ENCODE data around the gene HECTD2. TPM values are rescaled to one million over a fixed set of nuclear protein-coding genes. Genes with fewer than 3 reads are reported as not detected.

The HECTD2 gene
- total RNA-seq, 1 experiment from 2014 or later: 9.4 TPM

DNA sequence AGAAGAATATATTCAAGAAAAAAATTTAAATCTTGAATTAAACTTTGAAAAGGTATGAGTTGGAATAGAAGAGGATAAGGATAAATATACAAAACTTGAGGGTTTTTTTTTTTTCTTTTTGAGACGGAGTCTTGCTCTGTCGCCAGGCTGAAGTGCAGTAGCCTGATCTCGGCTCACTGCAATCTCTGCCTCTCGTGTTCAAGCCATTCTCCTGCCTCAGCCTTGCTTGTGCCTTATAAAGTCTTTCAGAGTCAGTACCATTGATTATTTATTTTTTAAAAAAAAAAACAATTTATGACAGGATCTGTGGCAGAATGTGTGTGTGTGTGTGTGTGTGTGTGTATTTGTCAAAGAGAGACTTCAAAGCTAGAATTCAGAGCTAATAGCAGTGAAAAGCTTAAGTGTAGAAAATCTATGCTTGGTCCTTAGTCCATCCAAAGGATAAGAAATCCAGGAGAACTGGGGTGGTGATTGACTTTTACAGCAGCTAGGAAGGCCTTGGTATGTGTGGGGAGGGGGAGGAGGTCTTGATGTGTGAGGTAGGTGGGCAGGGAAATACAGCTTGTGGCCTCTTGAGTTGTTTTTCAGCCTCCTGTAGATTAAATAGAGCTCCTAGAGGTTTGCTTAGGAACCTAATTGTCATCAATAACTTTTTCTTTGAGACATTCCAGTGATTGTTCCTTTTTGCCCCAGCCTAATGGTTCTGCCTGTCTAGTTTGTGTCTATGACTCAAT lies 2.4 kb downstream of the HECTD2 start:
- ChIA-PET POLR2A (no interaction called here), CTCF (interaction anchor here (1.2 kb wide), 1 partner anchor 140 kb away, joined by 5 read pairs; no protein-coding TSS in a partner anchor)
- DNase-seq (ENCODE audit: low spot score) (no peak), ATAC-seq (no peak)
- no peak overlapping the region for H3K4me3 Mint-ChIP-seq
- no peak overlapping the region for H3K27ac Mint-ChIP-seq
- TF ChIP-seq ELF4 (CRISPR knock-in tag; IDR thresholded peaks at IDR 0.05; ENCODE audit: low read depth) (no peak), CBFB (CRISPR knock-in tag; IDR thresholded peaks at IDR 0.05; ENCODE audit: low read depth) (no peak), NR1H2 (CRISPR knock-in tag; IDR thresholded peaks at IDR 0.05) (no peak), JAZF1 (CRISPR knock-in tag; IDR thresholded peaks at IDR 0.05) (no peak), SMAD4 (CRISPR knock-in tag; IDR thresholded peaks at IDR 0.05) (no peak), ZNF232 (CRISPR knock-in tag; IDR thresholded peaks at IDR 0.05) (no peak), FOXK1 (CRISPR knock-in tag; IDR thresholded peaks at IDR 0.05) (no peak), ZNF416 (CRISPR knock-in tag; IDR thresholded peaks at IDR 0.05) (no peak)
- TF ChIP-seq, protein P1, sequence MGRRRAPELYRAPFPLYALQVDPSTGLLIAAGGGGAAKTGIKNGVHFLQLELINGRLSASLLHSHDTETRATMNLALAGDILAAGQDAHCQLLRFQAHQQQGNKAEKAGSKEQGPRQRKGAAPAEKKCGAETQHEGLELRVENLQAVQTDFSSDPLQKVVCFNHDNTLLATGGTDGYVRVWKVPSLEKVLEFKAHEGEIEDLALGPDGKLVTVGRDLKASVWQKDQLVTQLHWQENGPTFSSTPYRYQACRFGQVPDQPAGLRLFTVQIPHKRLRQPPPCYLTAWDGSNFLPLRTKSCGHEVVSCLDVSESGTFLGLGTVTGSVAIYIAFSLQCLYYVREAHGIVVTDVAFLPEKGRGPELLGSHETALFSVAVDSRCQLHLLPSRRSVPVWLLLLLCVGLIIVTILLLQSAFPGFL (CRISPR knock-in tag; IDR thresholded peaks at IDR 0.05; ENCODE audit: borderline replicate concordance): no peak
- TF ChIP-seq, protein P2, sequence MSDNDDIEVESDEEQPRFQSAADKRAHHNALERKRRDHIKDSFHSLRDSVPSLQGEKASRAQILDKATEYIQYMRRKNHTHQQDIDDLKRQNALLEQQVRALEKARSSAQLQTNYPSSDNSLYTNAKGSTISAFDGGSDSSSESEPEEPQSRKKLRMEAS (CRISPR knock-in tag; IDR thresholded peaks at IDR 0.05): no peak
- TF ChIP-seq, protein P3, sequence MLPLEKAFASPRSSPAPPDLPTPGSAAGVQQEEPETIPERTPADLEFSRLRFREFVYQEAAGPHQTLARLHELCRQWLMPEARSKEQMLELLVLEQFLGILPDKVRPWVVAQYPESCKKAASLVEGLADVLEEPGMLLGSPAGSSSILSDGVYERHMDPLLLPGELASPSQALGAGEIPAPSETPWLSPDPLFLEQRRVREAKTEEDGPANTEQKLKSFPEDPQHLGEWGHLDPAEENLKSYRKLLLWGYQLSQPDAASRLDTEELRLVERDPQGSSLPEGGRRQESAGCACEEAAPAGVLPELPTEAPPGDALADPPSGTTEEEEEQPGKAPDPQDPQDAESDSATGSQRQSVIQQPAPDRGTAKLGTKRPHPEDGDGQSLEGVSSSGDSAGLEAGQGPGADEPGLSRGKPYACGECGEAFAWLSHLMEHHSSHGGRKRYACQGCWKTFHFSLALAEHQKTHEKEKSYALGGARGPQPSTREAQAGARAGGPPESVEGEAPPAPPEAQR (CRISPR knock-in tag; IDR thresholded peaks at IDR 0.05): no peak
- no peaks in the 10 kb centered on the region for H3K36me3 Mint-ChIP-seq
- peaks cover 31% of the 10 kb centered on the region for H3K4me1 Mint-ChIP-seq
- no peaks in the 10 kb centered on the region for H3K9me3 Mint-ChIP-seq
- peaks cover 4% of the 10 kb centered on the region; the same call in 1 of the 2 replicates for H3K27me3 Mint-ChIP-seq (ENCODE audit: low read depth)

DNA sequence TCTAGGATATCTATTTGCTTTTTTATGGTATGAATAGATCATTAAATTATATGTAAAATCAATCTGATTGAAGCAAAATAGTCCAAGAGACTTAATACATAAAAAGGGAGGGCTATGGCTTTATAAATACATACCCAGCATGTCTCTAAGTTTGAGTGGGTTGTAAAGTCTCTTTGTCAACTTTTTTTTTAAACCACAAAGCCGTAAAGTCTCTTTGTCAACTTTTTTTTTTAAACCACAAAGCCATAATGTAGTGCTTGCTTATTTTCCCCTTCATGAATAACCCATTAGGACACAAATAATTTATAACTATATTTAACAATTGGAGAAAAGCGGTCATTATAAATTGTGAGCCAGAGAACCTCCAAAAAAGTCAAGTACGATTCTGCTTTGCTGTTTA lies 5.7 kb downstream of the HECTD2 start:
- ChIA-PET CTCF (no interaction called here), POLR2A (no interaction called here)
- ATAC-seq (no peak), DNase-seq (ENCODE audit: low spot score) (no peak)
- Mint-ChIP-seq H3K9me3 (no peaks in the 10 kb centered on the region), H3K27me3 (ENCODE audit: low read depth) (peaks cover 2% of the 10 kb centered on the region; the same call in 1 of the 2 replicates), H3K4me3 (no peak overlapping the region), H3K27ac (no peak overlapping the region), H3K4me1 (peaks cover 15% of the 10 kb centered on the region), H3K36me3 (no peaks in the 10 kb centered on the region)
- TF ChIP-seq, protein P4, sequence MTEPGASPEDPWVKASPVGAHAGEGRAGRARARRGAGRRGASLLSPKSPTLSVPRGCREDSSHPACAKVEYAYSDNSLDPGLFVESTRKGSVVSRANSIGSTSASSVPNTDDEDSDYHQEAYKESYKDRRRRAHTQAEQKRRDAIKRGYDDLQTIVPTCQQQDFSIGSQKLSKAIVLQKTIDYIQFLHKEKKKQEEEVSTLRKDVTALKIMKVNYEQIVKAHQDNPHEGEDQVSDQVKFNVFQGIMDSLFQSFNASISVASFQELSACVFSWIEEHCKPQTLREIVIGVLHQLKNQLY (CRISPR knock-in tag; IDR thresholded peaks at IDR 0.05): no peak
- TF ChIP-seq, protein P5, sequence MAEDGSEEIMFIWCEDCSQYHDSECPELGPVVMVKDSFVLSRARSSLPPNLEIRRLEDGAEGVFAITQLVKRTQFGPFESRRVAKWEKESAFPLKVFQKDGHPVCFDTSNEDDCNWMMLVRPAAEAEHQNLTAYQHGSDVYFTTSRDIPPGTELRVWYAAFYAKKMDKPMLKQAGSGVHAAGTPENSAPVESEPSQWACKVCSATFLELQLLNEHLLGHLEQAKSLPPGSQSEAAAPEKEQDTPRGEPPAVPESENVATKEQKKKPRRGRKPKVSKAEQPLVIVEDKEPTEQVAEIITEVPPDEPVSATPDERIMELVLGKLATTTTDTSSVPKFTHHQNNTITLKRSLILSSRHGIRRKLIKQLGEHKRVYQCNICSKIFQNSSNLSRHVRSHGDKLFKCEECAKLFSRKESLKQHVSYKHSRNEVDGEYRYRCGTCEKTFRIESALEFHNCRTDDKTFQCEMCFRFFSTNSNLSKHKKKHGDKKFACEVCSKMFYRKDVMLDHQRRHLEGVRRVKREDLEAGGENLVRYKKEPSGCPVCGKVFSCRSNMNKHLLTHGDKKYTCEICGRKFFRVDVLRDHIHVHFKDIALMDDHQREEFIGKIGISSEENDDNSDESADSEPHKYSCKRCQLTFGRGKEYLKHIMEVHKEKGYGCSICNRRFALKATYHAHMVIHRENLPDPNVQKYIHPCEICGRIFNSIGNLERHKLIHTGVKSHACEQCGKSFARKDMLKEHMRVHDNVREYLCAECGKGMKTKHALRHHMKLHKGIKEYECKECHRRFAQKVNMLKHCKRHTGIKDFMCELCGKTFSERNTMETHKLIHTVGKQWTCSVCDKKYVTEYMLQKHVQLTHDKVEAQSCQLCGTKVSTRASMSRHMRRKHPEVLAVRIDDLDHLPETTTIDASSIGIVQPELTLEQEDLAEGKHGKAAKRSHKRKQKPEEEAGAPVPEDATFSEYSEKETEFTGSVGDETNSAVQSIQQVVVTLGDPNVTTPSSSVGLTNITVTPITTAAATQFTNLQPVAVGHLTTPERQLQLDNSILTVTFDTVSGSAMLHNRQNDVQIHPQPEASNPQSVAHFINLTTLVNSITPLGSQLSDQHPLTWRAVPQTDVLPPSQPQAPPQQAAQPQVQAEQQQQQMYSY (CRISPR knock-in tag; IDR thresholded peaks at IDR 0.05): no peak
- TF ChIP-seq, protein P6, sequence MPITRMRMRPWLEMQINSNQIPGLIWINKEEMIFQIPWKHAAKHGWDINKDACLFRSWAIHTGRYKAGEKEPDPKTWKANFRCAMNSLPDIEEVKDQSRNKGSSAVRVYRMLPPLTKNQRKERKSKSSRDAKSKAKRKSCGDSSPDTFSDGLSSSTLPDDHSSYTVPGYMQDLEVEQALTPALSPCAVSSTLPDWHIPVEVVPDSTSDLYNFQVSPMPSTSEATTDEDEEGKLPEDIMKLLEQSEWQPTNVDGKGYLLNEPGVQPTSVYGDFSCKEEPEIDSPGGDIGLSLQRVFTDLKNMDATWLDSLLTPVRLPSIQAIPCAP (CRISPR knock-in tag; IDR thresholded peaks at IDR 0.05): no peak
- TF ChIP-seq FOXK1 (CRISPR knock-in tag; IDR thresholded peaks at IDR 0.05) (no peak), CBFB (CRISPR knock-in tag; IDR thresholded peaks at IDR 0.05; ENCODE audit: low read depth) (no peak), TEAD4 (CRISPR knock-in tag; IDR thresholded peaks at IDR 0.05) (no peak), NR2C2 (CRISPR knock-in tag; IDR thresholded peaks at IDR 0.05) (no peak), IRF2 (CRISPR knock-in tag; IDR thresholded peaks at IDR 0.05; ENCODE audit: borderline replicate concordance, low read depth) (no peak), SP1 (CRISPR knock-in tag; conservative IDR thresholded peaks at IDR 0.05) (no peak)
- TF ChIP-seq, protein P7, sequence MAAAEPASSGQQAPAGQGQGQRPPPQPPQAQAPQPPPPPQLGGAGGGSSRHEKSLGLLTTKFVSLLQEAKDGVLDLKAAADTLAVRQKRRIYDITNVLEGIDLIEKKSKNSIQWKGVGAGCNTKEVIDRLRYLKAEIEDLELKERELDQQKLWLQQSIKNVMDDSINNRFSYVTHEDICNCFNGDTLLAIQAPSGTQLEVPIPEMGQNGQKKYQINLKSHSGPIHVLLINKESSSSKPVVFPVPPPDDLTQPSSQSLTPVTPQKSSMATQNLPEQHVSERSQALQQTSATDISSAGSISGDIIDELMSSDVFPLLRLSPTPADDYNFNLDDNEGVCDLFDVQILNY (CRISPR knock-in tag; IDR thresholded peaks at IDR 0.05): no peak
- TF ChIP-seq, protein P8, sequence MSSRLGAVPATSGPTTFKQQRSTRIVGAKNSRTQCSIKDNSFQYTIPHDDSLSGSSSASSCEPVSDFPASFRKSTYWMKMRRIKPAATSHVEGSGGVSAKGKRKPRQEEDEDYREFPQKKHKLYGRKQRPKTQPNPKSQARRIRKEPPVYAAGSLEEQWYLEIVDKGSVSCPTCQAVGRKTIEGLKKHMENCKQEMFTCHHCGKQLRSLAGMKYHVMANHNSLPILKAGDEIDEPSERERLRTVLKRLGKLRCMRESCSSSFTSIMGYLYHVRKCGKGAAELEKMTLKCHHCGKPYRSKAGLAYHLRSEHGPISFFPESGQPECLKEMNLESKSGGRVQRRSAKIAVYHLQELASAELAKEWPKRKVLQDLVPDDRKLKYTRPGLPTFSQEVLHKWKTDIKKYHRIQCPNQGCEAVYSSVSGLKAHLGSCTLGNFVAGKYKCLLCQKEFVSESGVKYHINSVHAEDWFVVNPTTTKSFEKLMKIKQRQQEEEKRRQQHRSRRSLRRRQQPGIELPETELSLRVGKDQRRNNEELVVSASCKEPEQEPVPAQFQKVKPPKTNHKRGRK (CRISPR knock-in tag; IDR thresholded peaks at IDR 0.05; ENCODE audit: borderline replicate concordance): no peak
